Measurements from ENCODE around the gene CIB2. TPM values are rescaled to one million over a fixed set of nuclear protein-coding genes. Genes with fewer than 3 reads are reported as not detected.

CIB2 gene
- total and polyA plus RNA-seq, 2 experiments from 2014 or later, result 59.5 to 64.4 TPM

- Mint-ChIP-seq H3K36me3 (ENCODE audit: low read depth) (no peaks in the 10 kb centered on the region), H3K27me3 (ENCODE audit: insufficient read depth, low read depth, poor library complexity) (peaks cover 6% of the 10 kb centered on the region), H3K27ac (no peak overlapping the region), H3K4me3 (no peak overlapping the region), H3K4me1 (peaks cover 4% of the 10 kb centered on the region; the same call in 2 of the 3 replicates), H3K9me3 (no peaks in the 10 kb centered on the region; the same call in 2 of the 3 replicates)
- Histone ChIP-seq H2AFZ (no peak overlapping the region), H3K27ac (ENCODE audit: low read depth) (no peak overlapping the region), H3K4me1 (ENCODE audit: insufficient read depth) (no peaks in the 10 kb centered on the region), H3F3A (replicated peaks; ENCODE audit: low read depth) (no peaks in the 10 kb centered on the region), H3K36me3 (ENCODE audit: insufficient read depth) (no peaks in the 10 kb centered on the region), H3K9me2 (ENCODE audit: insufficient read depth) (no peaks in the 10 kb centered on the region), H3K79me2 (replicated peaks; ENCODE audit: insufficient read depth) (no peaks in the 10 kb centered on the region), H3K27me3 (ENCODE audit: insufficient read depth) (no peaks in the 10 kb centered on the region), H3K4me3 (no peak overlapping the region), H3K4me2 (no peak overlapping the region), H4K20me1 (replicated peaks; ENCODE audit: insufficient read depth) (no peaks in the 10 kb centered on the region)
- ATAC-seq (peak; percentile 78), DNase-seq (ENCODE audit: low spot score) (no peak)
- TF ChIP-seq CREB1 (CRISPR knock-in tag; IDR thresholded peaks at IDR 0.05; ENCODE audit: low read depth) (no peak), EZH2phosphoT487 (IDR thresholded peaks at IDR 0.05; ENCODE audit: unreplicated experiment) (no peak), ZNF462 (CRISPR knock-in tag; IDR thresholded peaks at IDR 0.05) (no peak), EZH2 (IDR thresholded peaks at IDR 0.05; ENCODE audit: low read depth, unreplicated experiment) (no peak), ZNF114 (CRISPR knock-in tag; IDR thresholded peaks at IDR 0.05) (no peak), ETS1 (IDR thresholded peaks at IDR 0.05) (no peak), JUNB (IDR thresholded peaks at IDR 0.05; ENCODE audit: unreplicated experiment) (no peak), POLR2AphosphoS5 (IDR thresholded peaks at IDR 0.05; ENCODE audit: low read depth) (no peak), REST (IDR thresholded peaks at IDR 0.05; ENCODE audit: unreplicated experiment) (no peak)
Observed at GRCh38 chr15:78088773-78089080, 42.5 kb downstream of the CIB2 start.

All from GM23338 (cell line).